Parathyroid adenoma (tissue), 2 donors: ENCODE data around the gene ASTN1.

Source experiments
- H2AFZ ChIP-seq: fragments of 300-600 bp; sonication (generic); one replicate; pipeline ENCODE4 v1.7.0; 2017; ENCODE audit warnings: antibody characterized with exemption, mild to moderate bottlenecking
- H3K27ac ChIP-seq: fragments of 300-600 bp; sonication (generic); one replicate; pipeline ENCODE4 v1.7.0; 2017
- H3K27me3 ChIP-seq: fragments of 300-600 bp; sonication (generic); one replicate; pipeline ENCODE4 v1.7.0; 2017; ENCODE audit warnings: low read length; ENCODE audit not compliant: control insufficient read depth, insufficient read depth
- H3K36me3 ChIP-seq: fragments of 300-600 bp; sonication (generic); one replicate; pipeline ENCODE4 v1.7.0; 2017; ENCODE audit warnings: low read length; ENCODE audit not compliant: control insufficient read depth, insufficient read depth
- H3K4me1 ChIP-seq: fragments of 300-600 bp; sonication (generic); one replicate; pipeline ENCODE4 v1.7.0; 2017; ENCODE audit warnings: control low read depth
- H3K4me2 ChIP-seq: fragments of 300-600 bp; sonication (generic); one replicate; pipeline ENCODE4 v1.7.0; 2017; ENCODE audit warnings: low read length
- H3K4me3 ChIP-seq: fragments of 300-600 bp; sonication (generic); one replicate; pipeline ENCODE4 v1.7.0; 2017; ENCODE audit warnings: low read depth, low read length
- H3K79me2 ChIP-seq: fragments of 300-600 bp; sonication (generic); one replicate; pipeline ENCODE4 v1.7.0; 2017; ENCODE audit warnings: control low read depth
- H3K9ac ChIP-seq: fragments of 300-600 bp; sonication (generic); one replicate; pipeline ENCODE4 v1.7.0; 2017; ENCODE audit warnings: mild to moderate bottlenecking
- H3K9me3 ChIP-seq: fragments of 300-600 bp; sonication (generic); one replicate; pipeline ENCODE4 v1.7.0; 2017; ENCODE audit warnings: low read length; ENCODE audit not compliant: control insufficient read depth
- CTCF ChIP-seq: fragments of 300-600 bp; sonication (generic); IDR thresholded peaks from one replicate; pipeline ENCODE4 v1.7.0; 2017; ENCODE audit warnings: antibody characterized with exemption, mild to moderate bottlenecking
- donor health status: primary hyperparathyroidism.

Gene ASTN1

GRCh38 chr1:177001556-177001955 lies 163.0 kb downstream of the ASTN1 start:
- Histone ChIP-seq H3K4me1 (no peaks in the 10 kb centered on the region), H3K27me3 (no peaks in the 10 kb centered on the region), H3K79me2 (no peaks in the 10 kb centered on the region), H2AFZ (no peak overlapping the region), H3K9me3 (no peaks in the 10 kb centered on the region), H3K27ac (no peak overlapping the region), H3K4me3 (no peak overlapping the region), H3K9ac (no peak overlapping the region), H3K4me2 (no peak overlapping the region), H3K36me3 (no peaks in the 10 kb centered on the region)
- TF ChIP-seq CTCF, result no peak

- Histone ChIP-seq H3K4me1 (no peaks in the 10 kb centered on the region), H3K36me3 (no peaks in the 10 kb centered on the region), H3K4me3 (no peak overlapping the region), H2AFZ (no peak overlapping the region), H3K4me2 (no peak overlapping the region), H3K79me2 (no peaks in the 10 kb centered on the region), H3K9ac (no peak overlapping the region), H3K27me3 (no peaks in the 10 kb centered on the region), H3K9me3 (no peaks in the 10 kb centered on the region), H3K27ac (no peak overlapping the region)
- no peak for TF ChIP-seq CTCF
Measured at GRCh38 chr1:176998183-176998795, 166.2 kb downstream of the ASTN1 start.

GRCh38 chr1:176996456-176997090 lies 167.9 kb downstream of the ASTN1 start:
- H3K27me3 ChIP-seq, result no peaks in the 10 kb centered on the region

GRCh38 chr1:176994931-176995596 lies 169.4 kb downstream of the ASTN1 start:
- Histone ChIP-seq H3K9ac (no peak overlapping the region), H3K27ac (no peak overlapping the region), H3K4me2 (no peak overlapping the region), H3K79me2 (no peaks in the 10 kb centered on the region), H3K4me3 (no peak overlapping the region), H3K36me3 (no peaks in the 10 kb centered on the region), H2AFZ (no peak overlapping the region), H3K4me1 (no peaks in the 10 kb centered on the region), H3K27me3 (no peaks in the 10 kb centered on the region), H3K9me3 (no peaks in the 10 kb centered on the region)
- no peak for TF ChIP-seq CTCF

More at GRCh38 chr1:176996456-176997090, 167.9 kb downstream of the ASTN1 start:
- no peak for TF ChIP-seq CTCF
- Histone ChIP-seq H2AFZ (no peak overlapping the region), H3K4me1 (no peaks in the 10 kb centered on the region), H3K4me3 (no peak overlapping the region), H3K4me2 (no peak overlapping the region), H3K27ac (no peak overlapping the region), H3K36me3 (no peaks in the 10 kb centered on the region), H3K79me2 (no peaks in the 10 kb centered on the region), H3K9ac (no peak overlapping the region), H3K9me3 (no peaks in the 10 kb centered on the region)
